Skin of body (tissue), 2 donors: ENCODE data around the gene ZCCHC2. TPM values are rescaled to one million over a fixed set of nuclear protein-coding genes. Genes with fewer than 3 reads are reported as not detected.
A peak's percentile ranks its signal among the peaks of the same experiment; 100 is the strongest.

Experiments used
- DNase-seq: peaks from one replicate; lab custom pipeline; 2025; lab: John Stamatoyannopoulos, UW
- total RNA-seq: library from RNA; depleted of rRNA; stranded (reverse); fragments of >200 nt; gene quantifications from one replicate; pipeline ENCODE4 v1.2.3, GENCODE V29; 2014

The ZCCHC2 gene
- total RNA-seq, 1 donor from 2014 or later, result 18.3 TPM

DNA sequence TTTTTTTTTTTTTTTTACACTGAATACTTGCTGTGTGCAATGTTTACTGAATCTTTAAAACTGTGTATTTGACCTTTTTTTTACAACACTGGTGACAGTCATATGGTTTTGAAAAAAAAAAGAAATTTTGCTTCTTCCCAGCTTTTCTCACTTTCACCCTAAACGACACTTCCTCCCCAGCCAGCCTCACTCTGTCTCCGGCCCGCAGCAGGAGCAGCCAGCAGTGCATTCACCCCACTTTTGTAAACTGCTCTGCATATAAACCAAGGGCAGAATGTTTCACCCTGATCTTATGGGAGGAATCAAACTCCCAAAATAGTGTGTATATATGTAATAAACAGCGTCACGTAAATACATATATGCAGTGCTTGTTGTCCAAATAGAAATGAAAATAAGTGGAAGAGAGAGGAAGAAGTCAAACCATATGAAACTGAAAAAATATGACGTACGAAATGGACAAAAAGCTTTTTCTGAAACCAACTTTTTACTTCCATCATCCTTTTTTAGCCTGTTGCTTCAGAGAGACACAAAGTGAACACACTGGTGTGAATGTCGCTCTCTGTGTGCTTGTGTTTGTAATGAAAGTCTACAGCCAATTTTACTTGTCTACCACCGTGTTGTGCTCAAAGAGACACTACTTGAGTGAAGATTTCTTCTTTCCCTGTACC is 54.2 kb downstream of the ZCCHC2 start:
- DNase-seq, result no peak

DNA sequence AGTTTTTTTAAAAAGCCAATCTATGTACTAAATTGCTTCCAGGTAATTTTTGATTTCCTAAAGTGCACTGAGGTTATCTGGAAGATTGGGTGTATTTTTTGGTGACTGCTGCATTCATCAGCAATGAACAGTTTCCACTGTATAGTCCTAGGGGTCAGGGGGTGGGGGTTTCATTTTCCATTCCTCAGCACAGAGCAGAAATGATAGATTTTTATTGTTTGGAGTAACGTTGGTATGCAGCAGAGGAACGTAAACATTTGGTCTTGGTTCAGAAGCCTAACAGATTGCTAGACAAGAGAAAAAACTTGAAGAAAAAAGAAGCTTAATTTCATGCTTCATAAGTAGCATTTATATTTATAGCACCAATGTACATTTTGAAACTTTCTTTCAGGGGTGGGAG is 54.9 kb downstream of the ZCCHC2 start:
- DNase-seq, result no peak

DNA sequence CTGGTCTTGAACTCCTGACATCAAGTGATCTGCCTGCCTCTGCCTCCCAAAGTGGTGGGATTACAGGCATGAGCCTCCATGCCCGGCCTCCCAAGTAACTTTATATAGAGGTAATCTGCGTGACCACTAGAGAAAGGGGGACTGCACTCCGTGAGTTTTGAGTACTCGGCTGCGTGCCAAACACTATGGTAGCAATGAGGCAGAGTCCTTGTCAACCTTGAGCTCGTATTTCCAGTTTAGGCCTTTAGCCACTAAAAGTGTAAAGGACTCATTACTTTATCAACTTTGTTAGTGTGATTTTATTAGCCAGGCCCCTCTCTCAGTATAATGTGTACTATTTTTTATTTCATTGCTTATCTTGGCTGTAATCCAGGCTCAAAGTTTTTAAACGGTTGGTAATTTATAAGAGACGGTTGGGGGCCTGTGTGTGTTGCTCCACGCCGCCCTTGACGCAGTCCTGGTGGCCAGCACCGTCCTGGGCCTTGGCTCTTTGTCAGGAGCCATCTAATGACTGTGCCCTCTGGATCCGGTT is 56.2 kb downstream of the ZCCHC2 start:
- no peak for DNase-seq

DNA sequence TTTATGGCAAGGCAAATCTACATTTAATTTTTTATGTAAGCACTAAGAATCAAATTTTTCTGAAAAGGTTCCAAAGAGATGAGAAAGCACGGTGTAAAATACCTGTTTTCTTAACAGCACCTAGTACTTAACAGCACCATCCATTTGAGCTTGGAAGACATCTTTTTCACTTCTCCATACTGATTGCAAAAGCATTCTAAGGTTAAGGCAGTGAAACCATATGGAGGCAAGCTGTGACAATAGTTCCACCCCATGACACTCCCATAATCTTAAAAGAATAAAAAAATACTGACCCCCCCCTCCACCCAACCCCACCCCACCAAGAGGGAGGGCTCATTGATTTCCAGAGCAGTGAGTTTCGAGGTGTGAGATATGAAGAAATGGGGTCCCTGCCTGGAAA is 60.6 kb downstream of the ZCCHC2 start:
- DNase-seq, result no peak

DNA sequence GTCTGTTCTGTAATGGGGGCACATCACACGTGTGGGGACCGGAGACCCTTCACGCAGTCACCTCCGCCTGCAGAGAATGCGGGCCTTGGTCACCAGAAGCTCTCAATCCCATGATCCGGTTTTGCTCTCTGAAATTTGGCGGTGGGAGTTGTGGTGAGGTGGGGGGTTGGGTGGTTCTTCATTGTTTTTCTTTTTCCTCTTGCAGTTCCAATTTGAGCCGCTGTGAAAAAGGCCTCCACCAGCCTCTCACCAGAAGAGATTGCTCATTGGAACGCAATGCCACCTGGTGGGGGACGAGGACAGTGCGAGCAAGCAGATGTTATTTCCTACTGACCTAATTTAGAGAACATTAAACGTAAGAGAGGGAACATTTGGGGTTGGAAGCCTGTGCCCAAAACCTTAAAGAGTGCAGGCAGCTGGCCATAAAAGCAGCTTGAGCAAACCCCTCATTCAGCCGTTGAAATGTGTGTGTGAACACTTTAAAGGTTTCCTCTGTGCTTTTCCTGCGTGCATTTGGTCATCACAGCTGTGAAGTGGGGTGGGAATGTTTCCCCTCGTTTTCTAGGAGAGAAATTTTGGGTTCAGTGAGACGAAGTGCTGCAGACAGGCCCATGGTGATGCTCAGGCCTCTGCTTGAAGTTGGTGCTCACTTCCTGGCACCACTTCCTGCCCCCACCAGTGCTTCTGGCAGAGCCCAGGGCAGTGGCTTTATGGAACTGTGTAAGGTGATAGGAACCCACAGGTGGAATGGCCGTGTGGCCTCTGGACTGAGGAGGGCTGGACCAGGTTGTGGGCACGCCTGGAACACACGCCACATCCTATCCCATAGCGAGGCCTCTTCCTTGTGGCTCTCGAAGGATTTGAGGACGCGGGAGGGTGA is 61.7 kb downstream of the ZCCHC2 start:
- peak; percentile 88 for DNase-seq

DNA sequence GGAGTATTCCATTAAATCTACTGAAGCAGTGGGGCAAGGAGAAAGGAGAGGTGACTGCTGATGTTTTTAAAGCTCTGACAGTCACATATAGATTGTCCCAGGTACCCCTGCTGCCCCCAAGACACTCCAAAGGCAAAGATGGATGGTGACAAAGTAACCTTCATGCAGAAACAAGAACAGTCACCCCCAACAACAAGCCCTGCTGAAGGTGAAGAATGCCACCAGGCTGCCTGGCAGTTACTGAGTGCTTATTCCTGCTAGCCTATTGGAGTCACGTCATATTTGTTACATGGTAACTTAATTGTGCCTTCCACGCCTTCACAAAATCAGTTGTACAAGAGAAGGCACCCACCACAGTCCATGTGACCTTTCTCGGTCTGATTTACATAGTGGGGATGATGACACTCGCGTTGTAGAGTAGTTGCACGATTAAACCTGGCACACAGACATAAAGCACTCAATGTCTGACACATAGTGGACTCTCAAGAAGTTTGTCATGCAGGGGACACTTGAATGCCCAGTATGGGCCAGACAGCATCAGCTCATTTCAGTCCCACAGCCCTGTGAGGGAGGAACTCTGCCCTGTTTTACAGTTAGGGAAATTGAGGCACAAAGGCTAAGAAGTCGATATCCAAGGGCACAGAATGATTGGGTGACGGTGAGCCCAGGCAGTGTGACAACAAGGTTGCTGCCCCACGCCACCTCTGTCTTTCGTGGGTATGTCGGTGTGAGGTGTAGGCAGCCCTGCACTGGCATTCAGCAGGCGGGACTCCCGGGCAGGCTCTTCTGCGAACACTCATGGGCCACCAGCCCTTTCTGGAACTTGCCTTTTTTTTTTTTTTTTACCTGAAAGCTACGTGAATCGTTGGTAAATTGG is 62.7 kb downstream of the ZCCHC2 start:
- no peak for DNase-seq

DNA sequence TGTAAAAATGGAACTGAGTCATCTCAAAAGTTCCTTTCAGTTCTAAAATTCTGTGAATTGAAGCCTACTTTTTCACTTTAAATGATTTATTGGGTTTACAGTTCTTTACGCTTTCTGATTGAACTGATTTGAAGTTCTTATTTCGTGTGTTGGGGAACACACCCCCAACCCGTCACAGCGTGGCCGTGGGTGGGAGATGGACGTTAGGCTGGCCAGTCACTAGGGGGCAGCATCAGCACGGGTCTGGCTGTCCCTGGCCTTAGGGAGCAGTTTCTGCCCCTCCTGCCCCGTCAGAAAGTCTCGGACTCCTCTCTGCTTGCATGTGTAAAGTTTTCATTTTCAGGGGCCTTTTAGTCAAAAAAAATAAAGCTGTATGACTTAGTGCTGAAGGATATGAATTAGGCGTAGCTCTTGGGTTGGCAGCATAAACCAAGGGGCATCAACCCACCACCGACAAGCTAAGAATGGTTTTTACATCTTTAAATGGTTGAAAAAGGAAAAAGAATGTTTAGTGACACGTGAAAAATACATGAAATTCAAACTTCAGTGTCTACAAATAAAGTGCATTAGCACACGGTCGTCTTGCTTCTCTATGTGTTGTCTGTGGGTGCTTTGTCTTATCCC is 63.4 kb downstream of the ZCCHC2 start:
- DNase-seq, result no peak

DNA sequence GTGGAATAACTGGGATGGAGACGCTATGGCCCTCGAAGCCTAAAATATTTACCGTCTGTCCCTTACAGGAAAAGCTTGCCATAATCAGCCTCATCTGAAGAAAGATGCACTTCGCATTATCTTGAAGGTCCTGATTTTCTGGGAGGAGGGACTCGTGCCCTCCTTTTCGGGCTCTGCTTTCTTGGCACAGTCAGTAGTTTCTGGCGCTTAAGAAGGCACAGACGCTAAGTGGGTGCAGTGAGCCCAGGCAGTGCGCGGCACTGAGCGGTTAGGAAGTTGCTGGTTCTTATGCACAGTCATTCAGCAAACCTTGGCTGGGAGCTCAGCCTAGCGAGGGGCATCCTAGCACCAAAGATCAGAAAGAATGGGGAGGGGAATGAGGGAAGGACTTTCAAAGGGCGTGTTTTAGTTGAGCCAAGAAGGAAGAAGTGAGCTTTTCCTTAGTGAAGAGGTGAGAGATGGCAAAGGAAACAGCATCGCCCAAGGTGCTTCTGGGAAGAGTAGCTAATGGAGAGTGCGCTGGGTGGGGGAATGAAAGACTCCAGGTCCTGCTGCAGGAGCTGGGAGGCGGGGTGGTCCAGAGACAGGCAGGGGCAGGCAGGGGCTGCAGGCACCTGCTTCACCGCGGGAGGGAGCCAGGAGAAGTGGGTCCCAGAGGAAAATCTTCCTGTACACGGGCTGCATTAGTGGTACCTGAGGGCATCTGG is 64.1 kb downstream of the ZCCHC2 start:
- no peak for DNase-seq

DNA sequence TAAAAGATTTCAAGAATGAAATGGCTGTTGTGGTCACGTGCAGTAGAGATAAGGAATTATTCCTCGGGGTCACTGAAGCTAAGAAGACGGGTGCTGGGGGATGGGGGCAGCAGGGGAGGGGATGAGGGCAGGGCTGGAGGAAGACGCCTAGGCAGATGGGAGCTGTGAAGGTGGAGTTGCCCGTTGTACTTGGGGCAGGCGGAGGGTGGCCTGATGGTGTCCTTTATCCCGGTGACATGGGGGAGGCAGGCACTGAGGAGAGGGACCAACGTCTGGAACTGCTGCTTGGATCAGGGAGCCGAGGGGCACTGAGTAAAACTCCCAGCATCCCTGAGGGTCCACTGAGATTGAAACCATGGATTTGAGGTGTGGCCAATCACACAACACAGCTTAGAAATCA is 64.9 kb downstream of the ZCCHC2 start:
- no peak for DNase-seq

DNA sequence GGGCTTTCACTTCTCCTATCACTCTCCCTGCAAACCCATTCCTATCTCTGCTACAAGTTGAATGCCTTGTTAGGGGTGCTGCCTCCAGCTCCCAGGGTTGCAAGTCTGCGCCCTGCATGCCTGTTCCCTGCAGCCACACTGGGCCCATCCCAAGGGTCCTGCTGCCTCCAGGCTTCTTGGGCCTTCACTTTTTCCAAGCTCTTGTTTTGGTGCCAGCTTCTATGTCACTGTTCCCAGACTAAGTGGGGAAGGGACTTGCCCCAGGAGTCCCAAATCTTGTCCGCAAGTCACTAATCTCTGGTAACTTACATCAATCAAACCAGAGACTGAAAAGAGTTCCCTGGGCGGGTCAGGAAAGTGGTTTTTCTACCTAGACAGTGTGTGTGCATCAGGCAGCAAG is 65.4 kb downstream of the ZCCHC2 start:
- DNase-seq, result no peak

DNA sequence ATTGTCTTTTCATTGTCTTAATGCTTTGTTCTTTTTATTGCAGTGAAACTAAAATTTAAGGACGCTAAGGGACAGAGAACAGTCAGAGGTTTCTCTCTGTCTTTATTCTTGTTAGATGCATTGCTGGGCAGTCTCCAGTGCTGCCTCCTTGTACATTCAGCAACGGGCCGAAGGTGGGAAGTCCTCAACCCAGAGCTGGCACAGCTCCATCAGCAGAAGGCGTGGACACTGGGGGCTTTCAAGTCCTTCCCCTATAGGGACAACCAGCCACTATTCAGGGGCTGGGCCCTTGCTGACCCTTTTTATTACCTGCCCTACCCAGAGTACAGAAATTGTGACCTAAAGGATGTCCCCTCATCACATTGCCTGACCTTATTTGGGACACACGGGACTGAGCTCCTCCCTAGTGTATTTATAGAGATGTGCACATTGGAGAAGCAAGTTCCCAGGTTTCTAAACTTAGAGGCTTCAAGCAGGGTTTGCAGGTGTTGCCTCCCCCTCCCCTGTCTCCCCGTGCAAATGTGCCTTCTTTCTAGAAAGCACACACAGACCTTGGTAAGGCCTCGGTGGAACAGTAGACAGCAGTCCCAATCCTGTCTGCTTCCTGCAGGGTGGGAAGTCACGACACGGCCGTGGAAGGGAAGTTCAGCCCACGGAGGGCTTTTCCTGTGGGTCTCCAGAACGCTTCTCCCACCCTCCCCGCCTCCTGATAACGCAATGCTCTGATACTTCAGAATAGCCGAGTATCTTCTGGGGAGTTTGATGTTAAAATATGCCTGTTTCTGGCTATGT is 68.2 kb downstream of the ZCCHC2 start:
- DNase-seq, result no peak

DNA sequence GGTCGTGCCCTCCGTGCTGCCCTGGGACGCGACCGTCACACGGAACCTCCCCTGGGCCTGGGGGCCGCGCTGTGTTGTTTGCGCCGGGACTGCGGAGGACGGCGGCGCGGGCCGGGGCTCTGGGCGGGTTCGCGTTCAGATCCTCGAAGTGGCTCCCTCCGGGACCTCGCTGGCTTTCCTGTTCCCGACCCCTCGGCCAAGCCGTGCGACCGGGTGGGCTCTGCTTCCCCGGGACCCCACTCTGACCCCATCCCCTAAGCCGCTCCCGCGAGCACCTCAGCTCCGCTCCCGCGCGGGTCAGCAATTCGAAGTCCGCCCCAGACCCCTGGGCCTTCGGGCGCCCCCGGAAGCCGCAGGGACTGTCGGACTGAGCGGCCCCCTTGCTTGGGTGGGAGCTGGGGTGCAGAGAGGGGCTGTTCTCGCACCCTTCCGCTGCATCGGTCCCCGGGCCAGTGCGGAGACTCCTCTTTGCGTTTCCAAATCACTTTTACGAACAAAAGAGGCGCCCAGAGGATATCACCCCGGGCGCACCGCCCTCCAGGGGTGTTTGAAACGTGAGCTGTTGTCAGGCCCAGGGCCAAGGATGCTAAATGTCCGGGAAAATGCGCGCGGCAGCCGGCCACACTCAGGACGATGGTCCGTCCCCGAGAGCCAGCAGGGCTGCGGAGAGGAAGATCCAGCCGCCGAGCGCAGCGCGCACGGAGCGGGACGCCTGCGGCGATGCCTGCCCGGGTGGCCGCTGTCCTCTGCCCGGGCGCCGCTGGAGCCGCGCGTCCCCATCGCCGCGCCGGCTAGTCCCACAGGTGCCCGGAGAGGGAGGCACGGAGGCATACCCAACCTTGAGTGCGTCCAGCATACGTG is 73.5 kb downstream of the ZCCHC2 start:
- no peak for DNase-seq

DNA sequence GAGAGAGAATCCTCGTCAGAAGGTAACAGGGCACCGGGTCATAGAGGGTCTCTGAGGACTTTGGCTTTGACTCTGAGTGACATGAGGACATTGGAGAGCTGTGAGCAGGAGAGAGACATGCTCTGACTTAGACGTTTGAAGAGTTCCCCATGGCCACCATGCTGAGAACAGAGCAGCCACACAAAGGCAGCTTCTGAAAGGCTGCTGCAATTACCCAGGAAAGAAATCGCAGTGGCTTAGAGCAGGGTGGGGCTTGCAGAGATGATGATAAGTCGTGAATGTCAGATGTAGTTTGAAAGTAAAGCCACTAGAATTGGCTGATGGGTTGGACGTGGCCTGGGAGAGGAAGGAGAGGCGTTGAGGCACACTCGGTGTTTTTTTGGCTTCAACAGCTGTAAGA is 79.0 kb downstream of the ZCCHC2 start:
- no peak for DNase-seq

DNA sequence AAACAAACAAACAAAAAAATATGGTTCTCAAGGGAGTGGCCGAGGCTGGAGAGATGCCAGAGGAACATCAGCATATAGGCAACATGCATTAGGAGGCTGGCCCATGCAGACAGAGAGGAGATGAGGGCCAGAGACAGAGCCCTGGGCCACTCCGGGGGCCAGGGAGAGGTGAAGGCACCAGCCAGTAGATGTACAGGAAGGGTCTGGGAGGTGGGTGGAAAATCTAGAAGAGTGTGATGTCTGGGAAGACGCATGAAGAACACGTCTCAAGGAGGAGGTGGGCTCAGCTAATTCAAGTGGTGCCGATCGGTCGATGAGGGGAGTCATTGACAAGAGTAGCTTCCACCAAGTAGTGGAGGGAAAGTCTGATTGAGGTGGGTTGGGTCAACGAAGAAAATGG is 79.9 kb downstream of the ZCCHC2 start:
- DNase-seq, result no peak

DNA sequence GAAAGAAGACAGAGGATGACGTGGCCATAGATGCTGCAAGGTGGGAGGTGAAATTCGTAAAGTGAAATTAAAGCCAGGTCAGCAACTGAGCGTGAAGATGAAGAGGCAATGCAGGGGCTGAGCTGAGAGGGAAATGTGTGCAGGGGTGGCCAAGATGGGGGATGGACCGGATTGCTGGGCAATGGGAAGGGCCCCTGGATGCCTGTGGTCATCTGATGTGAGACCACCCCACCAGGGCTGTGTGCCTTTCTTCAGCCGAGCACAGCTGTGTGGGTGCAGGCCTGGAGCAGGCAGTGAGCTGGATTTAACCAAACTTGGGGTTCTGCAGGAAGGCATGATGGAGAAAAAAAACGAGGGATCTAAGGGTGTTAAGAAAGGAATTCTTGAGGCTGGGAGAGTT is 80.4 kb downstream of the ZCCHC2 start:
- no peak for DNase-seq

DNA sequence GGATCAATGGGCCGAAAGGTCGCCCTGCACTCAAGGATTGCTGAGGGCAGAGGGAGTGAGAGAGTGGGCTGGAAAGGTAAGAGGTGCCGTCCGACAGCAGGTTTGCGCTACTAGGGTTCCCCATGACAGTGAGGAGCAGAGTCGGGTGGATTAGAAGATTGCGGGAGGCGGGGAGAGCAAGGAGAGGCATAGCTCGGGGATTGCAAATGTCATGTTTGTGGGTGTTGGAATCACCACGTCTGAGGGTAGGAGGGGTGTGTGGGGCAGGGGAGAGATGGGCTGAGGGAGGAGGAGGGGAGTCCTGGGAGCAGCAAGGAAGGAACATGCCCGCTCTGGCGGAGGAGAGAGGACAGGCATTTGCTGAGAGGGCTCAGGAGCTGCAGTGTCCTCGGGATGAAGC is 81.2 kb downstream of the ZCCHC2 start:
- no peak for DNase-seq

DNA sequence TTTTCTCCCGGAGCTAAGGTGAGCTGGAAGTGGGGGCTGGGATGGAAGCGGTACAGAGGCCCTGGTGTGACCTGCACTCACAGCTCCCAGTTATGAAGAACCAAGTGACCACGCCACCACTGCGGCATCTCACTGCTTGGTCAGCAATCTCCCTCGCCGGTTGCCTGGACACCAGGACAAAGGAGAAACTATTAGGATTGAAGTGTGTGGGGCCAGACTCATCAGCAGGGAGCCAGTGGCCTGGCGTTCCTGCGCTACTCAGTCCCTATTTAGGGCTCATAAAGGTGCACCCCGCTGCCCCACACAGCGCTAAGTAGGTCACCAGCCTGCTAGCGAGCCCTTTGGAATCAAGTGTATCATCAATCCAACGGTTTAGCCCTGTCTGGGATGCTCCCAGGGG is 82.9 kb downstream of the ZCCHC2 start:
- DNase-seq, result no peak

DNA sequence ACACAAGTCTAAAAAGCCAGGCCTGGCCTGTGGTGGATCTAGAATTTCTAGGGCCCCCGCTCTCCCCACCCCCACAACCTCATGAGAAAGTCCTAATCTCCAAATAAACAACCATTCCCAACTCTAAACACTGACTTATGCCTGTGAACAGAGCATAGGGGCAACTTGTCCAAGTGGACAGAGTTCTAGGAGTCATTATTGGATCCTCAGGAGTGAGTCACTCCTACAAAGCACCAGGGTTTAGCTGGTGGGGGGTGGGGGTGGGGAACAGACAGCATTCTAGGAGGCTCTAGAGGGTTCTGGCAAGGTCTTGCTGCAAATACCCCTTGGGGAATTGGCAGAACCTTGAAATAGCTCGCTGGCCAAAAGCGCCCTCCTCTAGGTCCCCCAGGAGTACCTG is 83.3 kb downstream of the ZCCHC2 start:
- DNase-seq, result no peak

DNA sequence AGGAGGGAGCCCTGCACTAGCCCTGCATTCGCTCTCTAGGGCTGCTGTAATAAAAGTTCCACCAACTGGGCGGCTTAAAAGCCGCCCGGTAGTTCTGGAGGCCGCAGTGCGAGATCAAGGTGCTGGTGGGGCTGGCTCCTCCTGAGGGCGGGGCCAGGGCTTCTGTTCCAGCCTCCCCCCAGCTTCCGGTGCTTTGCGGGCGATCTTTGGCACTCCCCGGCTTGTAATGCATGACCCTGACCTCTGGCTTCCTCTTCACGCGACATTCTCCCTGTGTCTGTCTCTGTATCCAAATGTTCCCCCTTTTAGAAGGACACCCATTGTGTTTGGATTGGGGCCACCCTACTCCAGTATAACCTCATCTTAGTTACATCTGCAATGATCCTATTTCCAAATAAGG is 84.5 kb downstream of the ZCCHC2 start:
- DNase-seq, result no peak
